B cell (primary cell): ENCODE results near the gene CPNE1. TPM values are rescaled to one million over a fixed set of nuclear protein-coding genes. Genes with fewer than 3 reads are reported as not detected.

Source experiments
- ATAC-seq: fragments of 200-7000 bp; cut with Tn5 transposase; one replicate; pipeline ENCODE4 v1.10.0; 2021; ENCODE audit warnings: low read depth, mild to moderate bottlenecking, moderate number of reproducible peaks, moderate library complexity
- CTCF ChIA-PET: fragments of 350-600 bp; sonication (Branson Sonifier 250); formaldehyde crosslinking; loops from one replicate; lab custom pipeline; 2021; ENCODE audit warnings: antibody characterized with exemption, inconsistent platforms; lab: Charles Lee
- POLR2A ChIA-PET: fragments of 350-600 bp; sonication (Branson Sonifier 250); formaldehyde crosslinking; loops from one replicate; lab custom pipeline; 2021; ENCODE audit warnings: antibody characterized with exemption; lab: Charles Lee
- DNase-seq: peaks from one replicate; pipeline ENCODE4 v3.0.0; 2013
- H2AFZ ChIP-seq: 2 replicates; pipeline ENCODE4 v1.6.1; 2012; ENCODE audit warnings: mild to moderate bottlenecking, low read depth, low read length; ENCODE audit not compliant: insufficient read depth, poor library complexity, severe bottlenecking
- H3K27ac ChIP-seq, 2 donors: 1 replicate in 1 of 2; 2 replicates in 1 of 2; pipeline ENCODE4 v1.5.1; 2012 to 2013; ENCODE audit warnings: low read length in 2 of 2, mild to moderate bottlenecking in 2 of 2, moderate library complexity in 1 of 2
- H3K27me3 ChIP-seq, 4 experiments: fragments of 200-600 bp in 1 of 4; sonication (generic) in 1 of 4; replicated peaks in 1 of 4; 1 replicate in 2 of 4; 2 replicates in 2 of 4; pipeline versions ENCODE4 v1.6.1 to v1.7.0; 2013 to 2016; ENCODE audit warnings: low read length in 3 of 4, mild to moderate bottlenecking in 2 of 4, mixed read lengths in 1 of 4, moderate library complexity in 1 of 4; ENCODE audit not compliant: insufficient read depth in 4 of 4, control insufficient read depth in 3 of 4; ENCODE audit errors: control extremely low read depth in 1 of 4
- H3K36me3 ChIP-seq, 2 experiments: replicated peaks in 1 of 2; 1 replicate in 1 of 2; 2 replicates in 1 of 2; pipeline versions ENCODE4 v1.6.1 to v1.7.1; 2013; ENCODE audit warnings: low read length in 1 of 2; ENCODE audit not compliant: insufficient read depth in 2 of 2, control insufficient read depth in 1 of 2; ENCODE audit errors: control extremely low read depth in 1 of 2, extremely low read depth in 1 of 2
- H3K4me1 ChIP-seq, 2 donors: fragments of 200-600 bp in 1 of 2; sonication (generic) in 1 of 2; 1 replicate in 1 of 2; 2 replicates in 1 of 2; pipeline versions ENCODE4 v1.5.1 to v1.6.1; 2013 to 2017; ENCODE audit warnings: low read length in 2 of 2; ENCODE audit not compliant: control insufficient read depth in 2 of 2, insufficient read depth in 2 of 2
- H3K4me2 ChIP-seq: replicated peaks from 2 replicates; pipeline ENCODE3; 2012; ENCODE audit warnings: mild to moderate bottlenecking, low read depth, low read length; ENCODE audit not compliant: poor library complexity, severe bottlenecking
- H3K4me3 ChIP-seq, 5 experiments: fragments of 200-600 bp in 1 of 5; sonication (generic) in 1 of 5; 1 replicate in 3 of 5; 2 replicates in 2 of 5; pipeline versions ENCODE4 v1.5.1 to v1.7.0; 2011 to 2016; ENCODE audit warnings: low read length in 4 of 5, mild to moderate bottlenecking in 4 of 5, low read depth in 2 of 5, control low read depth in 1 of 5, moderate library complexity in 1 of 5; ENCODE audit not compliant: insufficient read depth in 1 of 5; ENCODE audit errors: control extremely low read depth in 1 of 5, extremely low read depth in 1 of 5
- H3K79me2 ChIP-seq: fragments of 200-600 bp; sonication (generic); one replicate; pipeline ENCODE4 v1.6.0; 2016; ENCODE audit warnings: low read length; ENCODE audit not compliant: control insufficient read depth, insufficient read depth
- H3K9ac ChIP-seq: fragments of 200-600 bp; sonication (generic); 2 replicates; pipeline ENCODE4 v1.6.1; 2017; ENCODE audit warnings: mild to moderate bottlenecking, low read length, moderate library complexity
- H3K9me3 ChIP-seq, 3 donors: one replicate each; pipeline versions ENCODE4 v1.6.1 to v1.7.1; 2013; ENCODE audit warnings: low read length in 2 of 3; ENCODE audit not compliant: control insufficient read depth in 2 of 3, insufficient read depth in 1 of 3; ENCODE audit errors: control extremely low read depth in 1 of 3
- H4K20me1 ChIP-seq: 2 replicates; pipeline ENCODE4 v1.6.0; 2012; ENCODE audit warnings: mild to moderate bottlenecking, low read length; ENCODE audit not compliant: insufficient read depth, control insufficient read depth, poor library complexity, severe bottlenecking
- H3K27ac Mint-ChIP-seq: one replicate; pipeline ENCODE4 v1.8.0; 2021; ENCODE audit warnings: mixed read lengths
- H3K27me3 Mint-ChIP-seq: one replicate; pipeline ENCODE4 v1.8.0; 2021; ENCODE audit warnings: mixed read lengths
- H3K4me1 Mint-ChIP-seq: one replicate; pipeline ENCODE4 v1.8.0; 2021; ENCODE audit warnings: mixed read lengths
- H3K4me3 Mint-ChIP-seq: one replicate; pipeline ENCODE4 v1.8.0; 2021; ENCODE audit warnings: mixed read lengths
- H3K9me3 Mint-ChIP-seq: one replicate; pipeline ENCODE4 v1.8.0; 2022; ENCODE audit warnings: mixed read lengths; ENCODE audit not compliant: insufficient read depth
- EZH2 ChIP-seq: IDR thresholded peaks from 2 replicates; pipeline ENCODE4 v1.6.1; 2012; ENCODE audit warnings: borderline replicate concordance, low read depth, mild to moderate bottlenecking, moderate library complexity, low read length; ENCODE audit not compliant: insufficient read depth, poor library complexity, severe bottlenecking
- WGBS: methylation state at CpG from one replicate; pipeline ENCODE4 v1.1.5; 2013; ENCODE audit warnings: missing lambda C conversion rate; ENCODE audit not compliant: insufficient coverage; 5-methylcytosine and 5-hydroxymethylcytosine counted together
- intact Hi-C: fragments of 100-400 bp; cut with micrococcal nuclease; formaldehyde crosslinking; loops from one replicate; pipeline ENCODE4 v1.10.0; 2022
- polyA plus RNA-seq: library from polyadenylated mRNA; depleted of rRNA; stranded (reverse); fragments of >200 nt; gene quantifications from 2 replicates; pipeline ENCODE4 v1.2.3, GENCODE V29; 2012
- total RNA-seq, 2 donors: library from RNA; stranded (reverse); fragments of 120-200 nt in 1 of 2; gene quantifications; 1 replicate in 1 of 2; 2 replicates in 1 of 2; pipeline versions ENCODE4 v1.2.3 to v1.2.4, GENCODE V29; 2013 to 2022
- TF ChIP-seq, protein P1 (sequence below): fragments of 200-600 bp; IDR thresholded peaks from one replicate; pipeline ENCODE4 v1.8.0; 2022; ENCODE audit warnings: antibody characterized with exemption, mild to moderate bottlenecking

CPNE1 gene
- total and polyA plus RNA-seq, 2 donors (not counting 1 experiment from before 2014, with no cell fraction given): 321 to 323 TPM

DNA sequence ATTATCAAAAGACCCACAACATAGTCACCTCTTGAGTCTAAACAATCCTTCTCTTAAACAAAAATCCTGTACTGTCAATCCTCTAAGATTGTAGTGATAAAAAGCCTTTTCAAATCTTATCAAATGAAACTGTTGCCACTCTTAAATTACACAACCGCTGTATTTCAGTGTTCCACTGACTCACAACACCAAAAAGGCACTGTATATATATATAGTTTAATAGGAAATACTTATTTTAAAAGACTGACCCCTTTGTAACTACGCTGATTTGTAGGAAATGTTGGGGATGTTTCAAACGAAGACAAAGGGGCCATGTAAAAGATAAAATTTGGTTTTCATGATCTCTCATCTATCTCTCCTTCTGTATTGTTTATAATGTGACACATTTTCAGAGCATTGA, 14.1 kb downstream of the CPNE1 start:
- no CpG with 5 or more reads among the region's 3 CpGs for WGBS
- no peak overlapping the region for H2AFZ ChIP-seq

DNA sequence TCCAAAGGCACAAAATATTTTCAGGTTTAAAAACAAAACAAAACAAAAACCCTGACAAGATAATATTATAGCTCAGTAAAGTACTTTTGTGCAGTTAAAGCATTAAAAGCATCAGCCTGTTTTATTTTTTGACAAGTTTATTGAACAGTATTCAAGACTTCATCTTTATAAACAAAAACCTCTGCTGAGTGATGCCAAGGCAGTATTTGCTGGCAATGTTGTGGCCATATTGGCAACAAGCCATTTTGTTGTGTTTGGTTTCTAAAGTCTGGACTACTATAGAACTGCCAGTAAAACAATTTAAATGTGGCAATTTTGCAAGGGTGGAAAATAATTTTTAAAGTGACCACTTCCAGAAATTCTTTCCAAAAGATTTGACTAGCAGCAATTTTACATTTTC, 15.9 kb downstream of the CPNE1 start:
- Histone ChIP-seq H3K9ac (no peak overlapping the region), H2AFZ (no peak overlapping the region), H4K20me1 (peaks cover 67% of the 10 kb centered on the region), H3K79me2 (peaks cover 95% of the 10 kb centered on the region), H3K27ac (peak overlapping the region in 1 of 2 donors; percentile 11), H3K9me3 (no peaks in the 10 kb centered on the region), H3K4me1 (no peaks in the 10 kb centered on the region), H3K36me3 (peaks cover 0 to 36% of the 10 kb centered on the region in 2 experiments), H3K4me3 (no peak overlapping the region), H3K27me3 (no peaks in the 10 kb centered on the region), H3K4me2 (no peak overlapping the region)
- Mint-ChIP-seq H3K27me3 (no peaks in the 10 kb centered on the region), H3K9me3 (no peaks in the 10 kb centered on the region), H3K27ac (peak overlapping the region; percentile 53), H3K4me1 (peaks cover 49% of the 10 kb centered on the region), H3K4me3 (no peak overlapping the region)
- intact Hi-C loops: no loop called here
- TF ChIP-seq, protein P1, sequence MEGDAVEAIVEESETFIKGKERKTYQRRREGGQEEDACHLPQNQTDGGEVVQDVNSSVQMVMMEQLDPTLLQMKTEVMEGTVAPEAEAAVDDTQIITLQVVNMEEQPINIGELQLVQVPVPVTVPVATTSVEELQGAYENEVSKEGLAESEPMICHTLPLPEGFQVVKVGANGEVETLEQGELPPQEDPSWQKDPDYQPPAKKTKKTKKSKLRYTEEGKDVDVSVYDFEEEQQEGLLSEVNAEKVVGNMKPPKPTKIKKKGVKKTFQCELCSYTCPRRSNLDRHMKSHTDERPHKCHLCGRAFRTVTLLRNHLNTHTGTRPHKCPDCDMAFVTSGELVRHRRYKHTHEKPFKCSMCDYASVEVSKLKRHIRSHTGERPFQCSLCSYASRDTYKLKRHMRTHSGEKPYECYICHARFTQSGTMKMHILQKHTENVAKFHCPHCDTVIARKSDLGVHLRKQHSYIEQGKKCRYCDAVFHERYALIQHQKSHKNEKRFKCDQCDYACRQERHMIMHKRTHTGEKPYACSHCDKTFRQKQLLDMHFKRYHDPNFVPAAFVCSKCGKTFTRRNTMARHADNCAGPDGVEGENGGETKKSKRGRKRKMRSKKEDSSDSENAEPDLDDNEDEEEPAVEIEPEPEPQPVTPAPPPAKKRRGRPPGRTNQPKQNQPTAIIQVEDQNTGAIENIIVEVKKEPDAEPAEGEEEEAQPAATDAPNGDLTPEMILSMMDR: no peak
- no peak for TF ChIP-seq EZH2
- CTCF ChIA-PET: interaction anchor here (1.6 kb wide), 1 partner anchor 8 kb away, joined by 3 read pairs; no protein-coding TSS in a partner anchor
- POLR2A ChIA-PET: no interaction called here
- ATAC-seq (no peak), DNase-seq (no peak)

More for the DNA sequence above, 14.1 kb downstream of the CPNE1 start:
- POLR2A ChIA-PET: no interaction called here
- H3K4me1 Mint-ChIP-seq: peaks cover 35% of the 10 kb centered on the region
- no peak overlapping the region for H3K27ac Mint-ChIP-seq
- Histone ChIP-seq H3K4me1 (no peaks in the 10 kb centered on the region), H3K36me3 (peaks cover 0 to 53% of the 10 kb centered on the region in 2 experiments), H3K9me3 (no peaks in the 10 kb centered on the region), H3K79me2 (peaks cover 96% of the 10 kb centered on the region), H3K27ac (peak overlapping the region in 1 of 2 donors; percentile 34), H3K4me2 (no peak overlapping the region), H3K9ac (no peak overlapping the region), H4K20me1 (peaks cover 66% of the 10 kb centered on the region), H3K27me3 (no peaks in the 10 kb centered on the region), H3K4me3 (no peak overlapping the region)
- intact Hi-C loops: no loop called here
- CTCF ChIA-PET: no interaction called here
- no peaks in the 10 kb centered on the region for H3K27me3 Mint-ChIP-seq
- ATAC-seq (no peak), DNase-seq (no peak)
- H3K4me3 Mint-ChIP-seq: no peak overlapping the region
- no peaks in the 10 kb centered on the region for H3K9me3 Mint-ChIP-seq
- no peak for TF ChIP-seq EZH2
- TF ChIP-seq, protein P1: no peak
